T-helper 2 cell treated with Interferon-gamma antibody and Interleukin-4, amounts not matched to agents 100 ng/mL and 5 ng/mL, for 36 hours (primary cell): Measurements from ENCODE around the gene SUN3. TPM values are rescaled to one million over a fixed set of nuclear protein-coding genes. Genes with fewer than 3 reads are reported as not detected.
"Not testable (repeated sequence)": the region's sequence is repeated elsewhere in the genome, so short reads cannot be mapped to it uniquely, and the experiment has no call there.

Source experiments
- intact Hi-C: fragments of 100-400 bp; cut with micrococcal nuclease; formaldehyde crosslinking; loops from one replicate; pipeline ENCODE4 v1.15.1; 2023
- total RNA-seq: library from RNA; stranded (reverse); gene quantifications from 2 replicates; pipeline ENCODE4 v1.2.3, GENCODE V29; 2022

The SUN3 gene
- total RNA-seq, 1 donor from 2014 or later = 0.41 TPM

GRCh38 chr7:47946581-47947354, 82.1 kb downstream of the SUN3 start:
- intact Hi-C loops = no loop called here

- intact Hi-C loops = loop anchor here (1.0 kb wide), 3 partner anchors 24 to 209 kb away; no protein-coding TSS in a partner anchor
Measured at GRCh38 chr7:47945261-47946015, 83.5 kb downstream of the SUN3 start.

- intact Hi-C loops = loop anchor here (1.0 kb wide), 3 partner anchors 25 to 210 kb away; no protein-coding TSS in a partner anchor
Measured at GRCh38 chr7:47944536-47945260, 84.2 kb downstream of the SUN3 start.

GRCh38 chr7:47943676-47944474, 85.0 kb downstream of the SUN3 start:
- intact Hi-C loops = no loop called here

- intact Hi-C loops = not testable (repeated sequence)
Measured at GRCh38 chr7:47942651-47943050, 86.3 kb downstream of the SUN3 start.

GRCh38 chr7:47942132-47942531, 86.8 kb downstream of the SUN3 start:
- intact Hi-C loops = no loop called here

- intact Hi-C loops = no loop called here
Measured at GRCh38 chr7:47941136-47941844, 87.6 kb downstream of the SUN3 start.

GRCh38 chr7:47940088-47941013, 88.6 kb downstream of the SUN3 start:
- intact Hi-C loops = no loop called here

GRCh38 chr7:47939425-47940036, 89.4 kb downstream of the SUN3 start:
- intact Hi-C loops = no loop called here

GRCh38 chr7:47938574-47939165, 90.2 kb downstream of the SUN3 start:
- intact Hi-C loops = no loop called here

- intact Hi-C loops = no loop called here
Measured at GRCh38 chr7:47937711-47938573, 91.0 kb downstream of the SUN3 start.

Other genes starting within 250 kb of the SUN3 start
- 0.09 and 0.11 TPM in 2 replicates for gene PKD1L1, start 80.6 kb downstream of the SUN3 start, total RNA-seq
- gene HUS1, start 49.5 kb downstream of the SUN3 start, total RNA-seq = 41.6 and 44.8 TPM in 2 replicates
- 0.11 TPM in 1 of 2 replicates, not detected in the other for gene C7orf57, start 6.4 kb upstream of the SUN3 start, total RNA-seq
- 75.0 and 77.1 TPM in 2 replicates for gene UPP1, start 60.2 kb upstream of the SUN3 start, total RNA-seq
- 0.02 TPM in 1 of 2 replicates, not detected in the other for gene ABCA13, start 142.4 kb upstream of the SUN3 start, total RNA-seq